Activated CD4-positive, alpha-beta memory T cell treated with anti-CD3 and anti-CD28 coated beads for 36 hours (primary cell): ENCODE measurements around the gene HSF2BP. TPM values are rescaled to one million over a fixed set of nuclear protein-coding genes. Genes with fewer than 3 reads are reported as not detected.
"Not testable (repeated sequence)": the region's sequence is repeated elsewhere in the genome, so short reads cannot be mapped to it uniquely, and the experiment has no call there.

Source experiments
- CTCF ChIA-PET: fragments of 350-600 bp; sonication (Branson Sonifier 250); formaldehyde crosslinking; loops from one replicate; lab custom pipeline; 2021; ENCODE audit warnings: antibody characterized with exemption, inconsistent platforms; lab: Charles Lee
- POLR2A ChIA-PET: fragments of 350-600 bp; sonication (Branson Sonifier 250); formaldehyde crosslinking; loops from one replicate; lab custom pipeline; 2021; ENCODE audit warnings: antibody characterized with exemption; lab: Charles Lee
- DNase-seq: peaks from one replicate; pipeline ENCODE4 v3.0.0-alpha.2; 2020
- H3K27ac Mint-ChIP-seq: one replicate; pipeline ENCODE4 v1.8.0; 2021; ENCODE audit warnings: mixed read lengths
- H3K27me3 Mint-ChIP-seq: one replicate; pipeline ENCODE4 v1.8.0; 2021; ENCODE audit warnings: mixed read lengths
- H3K36me3 Mint-ChIP-seq: one replicate; pipeline ENCODE4 v1.8.0; 2021; ENCODE audit warnings: mixed read lengths
- H3K4me1 Mint-ChIP-seq: one replicate; pipeline ENCODE4 v1.8.0; 2021; ENCODE audit warnings: low read depth, mixed read lengths
- H3K4me3 Mint-ChIP-seq: one replicate; pipeline ENCODE4 v1.8.0; 2021; ENCODE audit warnings: mild to moderate bottlenecking, mixed read lengths
- H3K9me3 Mint-ChIP-seq: one replicate; pipeline ENCODE4 v1.8.0; 2021; ENCODE audit warnings: mixed read lengths
- intact Hi-C: fragments of 100-400 bp; cut with micrococcal nuclease; formaldehyde crosslinking; loops from one replicate; pipeline ENCODE4 v1.15.1; 2023
- total RNA-seq, 2 experiments: library from RNA; stranded (reverse); gene quantifications; one replicate each; pipeline ENCODE4 v1.2.3, GENCODE V29; 2021

The HSF2BP gene
- total RNA-seq, 2 experiments from 2014 or later: 0.50 to 0.73 TPM

DNA sequence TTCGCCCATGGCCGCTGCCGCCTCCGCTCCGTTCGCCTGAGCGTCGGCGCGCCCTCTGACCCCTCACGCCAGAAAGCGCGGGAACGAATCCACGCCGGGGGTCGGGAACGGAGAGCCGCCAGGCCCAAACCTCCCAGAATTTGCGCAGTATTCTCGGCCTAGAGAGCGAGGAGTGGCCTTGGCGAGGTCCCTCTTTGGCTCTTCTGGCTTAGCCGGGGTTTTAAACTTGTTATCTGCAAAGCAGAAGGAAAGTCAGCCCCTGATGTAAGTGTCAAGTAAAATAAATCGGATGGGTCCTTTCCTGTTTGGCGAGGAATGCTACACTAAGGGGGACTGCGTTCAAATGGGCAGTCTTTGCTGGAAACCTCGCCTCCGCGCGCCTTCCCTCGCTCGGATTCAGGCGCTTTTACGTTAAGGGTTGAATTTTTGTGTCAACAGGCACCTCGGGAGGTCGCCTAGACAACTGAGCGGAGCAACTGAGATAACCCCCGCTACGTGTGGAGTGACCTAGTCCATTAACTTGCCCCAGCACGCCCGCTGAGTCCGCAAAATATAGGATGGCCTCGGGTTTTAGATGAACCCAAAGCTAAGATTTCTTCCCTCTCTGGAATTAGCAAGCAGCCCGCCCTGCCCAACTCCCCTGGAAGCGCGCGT is 1.1 kb downstream of the HSF2BP start:
- Mint-ChIP-seq H3K9me3 (no peaks in the 10 kb centered on the region), H3K36me3 (peaks cover 25% of the 10 kb centered on the region), H3K27ac (no peak overlapping the region), H3K27me3 (no peaks in the 10 kb centered on the region), H3K4me3 (no peak overlapping the region), H3K4me1 (peaks cover 37% of the 10 kb centered on the region)
- POLR2A ChIA-PET: interaction anchor here (1.3 kb wide), 1 partner anchor 70 kb away, joined by 3 read pairs; no protein-coding TSS in a partner anchor
- no peak for DNase-seq
- CTCF ChIA-PET: interaction anchor here (1.0 kb wide), 1 partner anchor 10 kb away, joined by 3 read pairs; no protein-coding TSS in a partner anchor
- intact Hi-C loops: no loop called here

DNA sequence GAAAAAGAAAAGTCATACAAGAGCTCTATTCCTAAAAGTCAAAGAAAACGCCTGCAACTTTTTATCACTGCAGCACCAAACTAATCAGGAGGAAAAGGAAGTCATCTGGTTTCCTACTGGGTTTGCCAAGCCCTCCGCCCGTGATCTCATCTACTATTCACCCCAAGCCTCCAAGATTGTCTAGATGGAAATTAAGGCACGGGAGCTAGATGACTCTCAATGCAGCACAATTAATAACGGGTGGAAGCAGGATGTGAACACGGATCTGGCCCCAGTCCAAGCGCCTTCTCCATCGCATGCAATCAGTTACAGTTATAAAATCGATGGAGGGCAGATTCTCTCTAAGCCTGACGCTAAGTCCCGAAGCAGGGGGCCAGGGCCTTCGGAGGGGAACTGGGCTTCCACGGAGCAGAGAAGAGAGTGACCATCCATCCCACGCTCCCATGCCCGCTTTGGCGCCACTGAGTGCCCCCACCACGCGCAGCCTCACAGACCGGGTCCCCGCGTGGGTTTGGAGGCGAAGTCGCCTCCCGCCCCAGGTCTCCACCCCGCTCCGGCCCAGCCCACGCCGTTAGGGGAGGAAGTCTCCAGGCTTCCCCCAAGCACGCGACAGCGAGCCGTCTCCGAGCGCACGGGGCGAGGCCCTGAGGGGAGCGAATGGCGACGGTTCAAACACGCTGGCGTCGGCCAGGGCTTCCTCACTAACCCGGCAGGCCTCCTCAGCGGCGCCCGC is 1.8 kb downstream of the HSF2BP start:
- CTCF ChIA-PET: interaction anchor here (1.6 kb wide), 1 partner anchor 13 kb away, joined by 5 read pairs; no protein-coding TSS in a partner anchor
- POLR2A ChIA-PET: no interaction called here
- Mint-ChIP-seq H3K4me3 (no peak overlapping the region), H3K36me3 (peaks cover 18% of the 10 kb centered on the region), H3K27ac (no peak overlapping the region), H3K4me1 (peaks cover 30% of the 10 kb centered on the region), H3K9me3 (no peaks in the 10 kb centered on the region), H3K27me3 (no peaks in the 10 kb centered on the region)
- no peak for DNase-seq
- intact Hi-C loops: no loop called here

GRCh38 chr21:43654806-43655489 is 4.3 kb downstream of the HSF2BP start:
- H3K36me3 Mint-ChIP-seq: no peaks in the 10 kb centered on the region
- no peak overlapping the region for H3K4me3 Mint-ChIP-seq
- peak overlapping the region; percentile 29 for H3K27ac Mint-ChIP-seq
- intact Hi-C loops: no loop called here
- H3K4me1 Mint-ChIP-seq: peaks cover 8% of the 10 kb centered on the region
- DNase-seq: no peak
- ChIA-PET CTCF (interaction anchor here (1.1 kb wide), 1 partner anchor 8 kb away, joined by 5 read pairs; no protein-coding TSS in a partner anchor), POLR2A (no interaction called here)
- no peaks in the 10 kb centered on the region for H3K9me3 Mint-ChIP-seq
- H3K27me3 Mint-ChIP-seq: no peaks in the 10 kb centered on the region

DNA sequence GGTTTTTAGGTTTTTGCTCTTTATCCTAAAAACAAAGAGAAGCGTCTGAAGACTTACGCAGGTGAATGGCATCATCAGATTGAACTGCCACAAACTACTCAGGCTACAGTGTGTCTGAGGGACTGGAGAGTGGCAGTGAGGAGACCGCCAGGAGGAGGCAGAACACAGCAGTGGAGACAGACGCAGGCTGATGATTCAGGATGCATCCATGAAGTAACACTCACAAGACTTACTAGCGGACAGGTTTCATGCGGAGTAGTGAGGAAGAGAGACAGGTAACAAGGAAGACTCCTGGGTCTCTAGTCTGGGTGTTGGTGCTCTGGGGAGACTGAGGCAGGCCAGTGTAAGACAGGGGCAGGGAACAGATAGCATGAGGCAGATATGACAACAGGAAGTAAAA is 5.7 kb downstream of the HSF2BP start:
- CTCF ChIA-PET: no interaction called here
- Mint-ChIP-seq H3K27ac (no peak overlapping the region), H3K4me3 (no peak overlapping the region), H3K4me1 (peaks cover 2% of the 10 kb centered on the region), H3K9me3 (no peaks in the 10 kb centered on the region), H3K27me3 (no peaks in the 10 kb centered on the region), H3K36me3 (no peaks in the 10 kb centered on the region)
- intact Hi-C loops: no loop called here
- POLR2A ChIA-PET: no interaction called here
- DNase-seq: no peak

DNA sequence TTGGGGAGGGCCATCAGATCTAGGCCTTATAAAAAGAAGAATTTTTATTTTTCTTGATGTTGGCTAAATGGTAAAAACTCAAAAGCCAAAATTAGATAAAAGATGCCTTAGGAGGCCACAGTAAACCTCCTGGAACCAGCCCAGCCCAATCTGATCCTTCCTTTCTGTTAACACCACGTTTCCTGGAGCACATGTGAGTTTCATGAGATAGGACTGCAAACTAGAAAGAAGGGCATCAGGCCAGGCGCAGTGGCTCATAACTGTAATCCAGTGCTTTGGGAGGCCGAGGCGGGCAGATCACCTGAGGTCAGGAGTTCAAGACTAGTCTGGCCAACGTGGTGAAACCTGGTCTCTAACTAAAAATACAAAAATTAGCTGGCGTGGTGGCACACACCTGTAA is 6.7 kb downstream of the HSF2BP start:
- H3K27me3 Mint-ChIP-seq: no peaks in the 10 kb centered on the region
- H3K4me3 Mint-ChIP-seq: no peak overlapping the region
- no peak for DNase-seq
- peaks cover 2% of the 10 kb centered on the region for H3K4me1 Mint-ChIP-seq
- intact Hi-C loops: no loop called here
- H3K36me3 Mint-ChIP-seq: no peaks in the 10 kb centered on the region
- POLR2A ChIA-PET: no interaction called here
- CTCF ChIA-PET: no interaction called here
- no peak overlapping the region for H3K27ac Mint-ChIP-seq
- no peaks in the 10 kb centered on the region for H3K9me3 Mint-ChIP-seq

- intact Hi-C loops, H3K27me3 Mint-ChIP-seq, CTCF ChIA-PET, H3K27ac Mint-ChIP-seq, H3K4me1 Mint-ChIP-seq, DNase-seq, H3K9me3 Mint-ChIP-seq, H3K4me3 Mint-ChIP-seq, POLR2A ChIA-PET, H3K36me3 Mint-ChIP-seq: not testable (repeated sequence)
Measured at GRCh38 chr21:43651926-43652325, 7.4 kb downstream of the HSF2BP start.

DNA sequence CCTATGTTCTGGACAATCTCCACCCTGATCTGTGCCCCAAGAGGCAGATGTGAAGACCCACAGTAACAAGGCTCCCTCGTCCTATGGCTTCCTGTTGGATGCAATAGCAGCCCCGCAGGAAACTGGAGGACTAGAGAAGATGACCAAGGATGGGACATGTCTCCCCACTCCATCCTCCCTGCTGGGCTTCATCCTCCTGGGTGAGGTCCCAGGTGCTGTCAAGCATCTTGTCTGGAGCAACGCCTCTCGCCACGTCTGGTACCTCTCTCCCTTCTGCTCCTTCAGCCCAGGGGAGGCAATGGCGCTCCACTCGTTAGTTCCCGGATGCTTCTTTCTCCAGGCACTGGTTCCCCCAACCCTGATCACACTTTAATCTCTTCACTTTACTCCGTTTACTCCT is 11.1 kb downstream of the HSF2BP start:
- CTCF ChIA-PET: interaction anchor here (0.7 kb wide), 1 partner anchor 11 kb away, joined by 3 read pairs; the partner anchor contains the start of genes HSF2BP and RRP1B
- Mint-ChIP-seq H3K4me1 (peaks cover 16% of the 10 kb centered on the region), H3K36me3 (no peaks in the 10 kb centered on the region)

DNA sequence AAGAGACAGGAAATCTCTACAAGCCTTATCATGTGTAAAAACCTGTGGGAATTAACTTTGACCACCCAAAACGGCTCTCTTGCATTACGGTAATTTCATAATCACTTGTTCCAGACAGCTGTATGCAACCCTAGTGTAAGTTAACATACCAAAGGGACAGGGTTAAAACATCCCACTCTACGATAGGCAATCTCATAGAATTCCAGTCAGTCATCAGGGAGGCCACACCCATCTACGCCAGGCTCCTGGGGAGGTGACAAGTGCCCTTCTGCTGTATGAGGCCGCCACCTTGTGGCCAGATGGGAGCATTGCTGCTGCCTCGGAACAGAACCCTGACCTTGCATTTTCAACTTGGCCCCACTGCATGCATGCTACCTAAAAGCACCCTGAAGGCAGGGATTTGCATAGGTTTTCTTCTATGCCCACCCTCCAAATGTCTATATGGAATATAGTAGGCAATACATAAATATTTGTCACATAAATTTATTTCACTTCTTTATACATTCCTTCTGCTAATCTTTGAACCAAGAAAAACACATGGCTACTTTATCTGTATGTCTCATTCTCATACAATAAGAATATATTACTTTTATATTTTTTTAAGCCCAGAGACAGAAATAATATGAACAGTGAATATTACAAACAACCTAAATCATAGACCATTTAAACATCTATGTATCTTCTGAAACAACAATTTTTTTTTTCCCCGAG is 12.6 kb downstream of the HSF2BP start:
- intact Hi-C loops: loop anchor here (2.0 to 5.0 kb wide), 2 partner anchors 14 to 724 kb away; no protein-coding TSS in a partner anchor
- peak; percentile 90 for DNase-seq

More for the DNA sequence above, 11.1 kb downstream of the HSF2BP start:
- H3K4me3 Mint-ChIP-seq: no peak overlapping the region
- DNase-seq: no peak
- H3K9me3 Mint-ChIP-seq: no peaks in the 10 kb centered on the region
- POLR2A ChIA-PET: no interaction called here
- intact Hi-C loops: loop anchor here (5.0 kb wide), 1 partner anchor 726 kb away; no protein-coding TSS in a partner anchor
- H3K27ac Mint-ChIP-seq: no peak overlapping the region
- peaks cover 3% of the 10 kb centered on the region for H3K27me3 Mint-ChIP-seq

DNA sequence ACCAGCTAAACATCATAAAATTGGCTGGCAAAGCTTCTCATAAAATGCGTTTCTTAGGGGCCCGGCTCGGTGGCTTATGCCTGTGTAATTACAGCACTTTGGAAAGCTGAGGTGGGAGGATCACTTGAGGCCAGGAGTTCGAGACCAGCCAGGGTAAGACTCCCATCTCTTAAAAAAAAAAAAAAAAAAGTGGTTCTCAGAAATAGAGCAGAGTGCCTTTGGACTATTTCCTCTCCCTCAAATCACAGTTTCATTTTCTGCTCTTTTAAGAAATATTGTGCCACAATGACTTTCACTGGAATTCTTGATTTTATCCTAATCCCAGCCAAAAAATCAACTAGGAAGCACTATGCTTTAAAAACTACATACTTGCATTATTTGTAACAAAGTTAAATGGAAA is 13.3 kb downstream of the HSF2BP start:
- H3K36me3 Mint-ChIP-seq: no peaks in the 10 kb centered on the region
- peaks cover 16% of the 10 kb centered on the region for H3K4me1 Mint-ChIP-seq
- no peak for DNase-seq
- intact Hi-C loops: loop anchor here (2.0 to 5.0 kb wide), 2 partner anchors 15 to 724 kb away; no protein-coding TSS in a partner anchor
- H3K4me3 Mint-ChIP-seq: no peak overlapping the region
- POLR2A ChIA-PET: no interaction called here
- CTCF ChIA-PET: interaction anchor here (0.6 to 1.9 kb wide), 8 partner anchors 10 to 715 kb away, joined by 3 to 5 read pairs (median 3); no protein-coding TSS in a partner anchor
- no peaks in the 10 kb centered on the region for H3K9me3 Mint-ChIP-seq
- no peak overlapping the region for H3K27ac Mint-ChIP-seq
- peaks cover 3% of the 10 kb centered on the region for H3K27me3 Mint-ChIP-seq

More for the DNA sequence above, 12.6 kb downstream of the HSF2BP start:
- Mint-ChIP-seq H3K9me3 (no peaks in the 10 kb centered on the region), H3K27ac (no peak overlapping the region), H3K4me1 (peaks cover 16% of the 10 kb centered on the region), H3K36me3 (no peaks in the 10 kb centered on the region), H3K4me3 (no peak overlapping the region), H3K27me3 (peaks cover 3% of the 10 kb centered on the region)
- ChIA-PET CTCF (interaction anchor here (0.6 to 1.9 kb wide), 4 partner anchors 9 to 272 kb away, joined by 3 to 5 read pairs (median 4); no protein-coding TSS in a partner anchor), POLR2A (no interaction called here)

- Mint-ChIP-seq H3K4me3 (no peak overlapping the region), H3K9me3 (no peaks in the 10 kb centered on the region)
- intact Hi-C loops: loop anchor here (5.0 kb wide), 1 partner anchor 723 kb away; no protein-coding TSS in a partner anchor
Measured at GRCh38 chr21:43645136-43645891, 14.0 kb downstream of the HSF2BP start.

More at GRCh38 chr21:43645136-43645891, 14.0 kb downstream of the HSF2BP start:
- Mint-ChIP-seq H3K36me3 (no peaks in the 10 kb centered on the region), H3K27me3 (peaks cover 3% of the 10 kb centered on the region), H3K4me1 (peaks cover 16% of the 10 kb centered on the region), H3K27ac (no peak overlapping the region)
- peak; percentile 42 for DNase-seq
- ChIA-PET CTCF (interaction anchor here (0.6 to 1.9 kb wide), 10 partner anchors 12 to 714 kb away, joined by 3 to 5 read pairs (median 3); no protein-coding TSS in a partner anchor), POLR2A (no interaction called here)
